ENCODE data around the gene MCC. TPM values are rescaled to one million over a fixed set of nuclear protein-coding genes. Genes with fewer than 3 reads are reported as not detected.

The MCC gene
- total RNA-seq, 1 experiment from 2014 or later: 7.6 TPM

DNA sequence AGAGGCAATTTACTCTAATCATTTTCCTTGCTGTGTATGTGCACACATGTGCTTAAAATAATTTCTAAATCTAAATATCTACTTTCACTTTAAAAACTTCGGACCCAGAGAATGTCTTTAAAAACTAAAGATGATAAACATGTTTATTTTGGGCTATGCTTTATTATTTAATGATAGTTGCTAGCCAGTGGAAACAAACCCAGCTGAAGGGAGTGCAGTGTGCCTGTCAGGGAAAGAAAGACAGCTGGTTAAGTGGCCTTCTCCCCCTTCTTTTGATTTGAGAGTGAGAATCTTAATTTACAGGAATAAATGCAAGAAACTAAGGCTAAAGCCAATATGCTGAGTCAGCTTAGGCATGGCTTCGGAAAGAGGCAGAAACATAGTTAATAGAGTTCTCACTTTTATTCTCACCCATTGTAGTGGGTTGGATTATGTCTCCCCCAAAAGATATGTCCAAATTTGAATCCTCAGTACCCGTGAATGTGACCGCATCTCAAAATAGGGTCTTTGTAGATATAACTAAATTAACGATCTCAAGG is 400.2 kb downstream of the MCC start:
- H3K4ac ChIP-seq (ENCODE audit: low read depth, low read length): no peak overlapping the region
- peaks cover 2% of the 10 kb centered on the region; the same call in 1 of the 2 replicates for H3K4me1 ChIP-seq (ENCODE audit: insufficient read depth, low read length)
- H3K9me3 Mint-ChIP-seq: no peaks in the 10 kb centered on the region
- 0 out of 4 replicates have a peak, but pooled peaks cover 2 to 3% of the 10 kb centered on the region in 2 experiments for H3K4me1 Mint-ChIP-seq
- H3K27me3 Mint-ChIP-seq (ENCODE audit: low read depth): peaks cover 13% of the 10 kb centered on the region
- H2BK15ac ChIP-seq (ENCODE audit: low read depth, low read length): no peak overlapping the region
- no peak overlapping the region for H2BK120ac ChIP-seq (ENCODE audit: low read depth, low read length, poor library complexity, severe bottlenecking)
- DNase-seq: no peak
- H4K20me1 ChIP-seq (ENCODE audit: control insufficient read depth, insufficient read depth, insufficient read length): no peaks in the 10 kb centered on the region
- TF ChIP-seq, protein P1, sequence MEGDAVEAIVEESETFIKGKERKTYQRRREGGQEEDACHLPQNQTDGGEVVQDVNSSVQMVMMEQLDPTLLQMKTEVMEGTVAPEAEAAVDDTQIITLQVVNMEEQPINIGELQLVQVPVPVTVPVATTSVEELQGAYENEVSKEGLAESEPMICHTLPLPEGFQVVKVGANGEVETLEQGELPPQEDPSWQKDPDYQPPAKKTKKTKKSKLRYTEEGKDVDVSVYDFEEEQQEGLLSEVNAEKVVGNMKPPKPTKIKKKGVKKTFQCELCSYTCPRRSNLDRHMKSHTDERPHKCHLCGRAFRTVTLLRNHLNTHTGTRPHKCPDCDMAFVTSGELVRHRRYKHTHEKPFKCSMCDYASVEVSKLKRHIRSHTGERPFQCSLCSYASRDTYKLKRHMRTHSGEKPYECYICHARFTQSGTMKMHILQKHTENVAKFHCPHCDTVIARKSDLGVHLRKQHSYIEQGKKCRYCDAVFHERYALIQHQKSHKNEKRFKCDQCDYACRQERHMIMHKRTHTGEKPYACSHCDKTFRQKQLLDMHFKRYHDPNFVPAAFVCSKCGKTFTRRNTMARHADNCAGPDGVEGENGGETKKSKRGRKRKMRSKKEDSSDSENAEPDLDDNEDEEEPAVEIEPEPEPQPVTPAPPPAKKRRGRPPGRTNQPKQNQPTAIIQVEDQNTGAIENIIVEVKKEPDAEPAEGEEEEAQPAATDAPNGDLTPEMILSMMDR (conservative IDR thresholded peaks at IDR 0.05): no peak
- no peak overlapping the region for H3K27ac ChIP-seq (ENCODE audit: insufficient read length, low read depth, low read length)
- no peak overlapping the region for H4K8ac ChIP-seq (replicated peaks; ENCODE audit: insufficient read length, low read depth, low read length)
- no peak overlapping the region for H3K56ac ChIP-seq (ENCODE audit: insufficient read length, low read depth, low read length)
- H2AFZ ChIP-seq (ENCODE audit: low read length): no peak overlapping the region
- no peaks in the 10 kb centered on the region for H3K9me3 ChIP-seq (ENCODE audit: control insufficient read depth, low read depth, low read length)
- no peak overlapping the region for H3K4me3 Mint-ChIP-seq
- no peaks in the 10 kb centered on the region for H3K79me2 ChIP-seq (ENCODE audit: insufficient read depth, low read length)
- H3K36me3 Mint-ChIP-seq (ENCODE audit: insufficient read depth in 1 of 3, low read depth in 3 of 3): peaks cover 0 to 11% (median 4%) of the 10 kb centered on the region in 3 experiments; a peak in 3 of 7 replicates
- no peak overlapping the region for H2BK5ac ChIP-seq (ENCODE audit: insufficient read length, low read length)
- no peak overlapping the region for H3K14ac ChIP-seq (ENCODE audit: insufficient read depth, low read length)
- H3K27me3 ChIP-seq (ENCODE audit: insufficient read depth, low read length): no peaks in the 10 kb centered on the region
- H2BK12ac ChIP-seq (ENCODE audit: insufficient read length, low read depth, low read length): no peak overlapping the region
- no peaks in the 10 kb centered on the region for H3K23me2 ChIP-seq (ENCODE audit: insufficient read length, low read depth, low read length, poor library complexity, severe bottlenecking)
- no peak overlapping the region for H4K91ac ChIP-seq (ENCODE audit: insufficient read length, low read depth, low read length)
- no CpG with 5 or more reads among the region's 5 CpGs for WGBS (ENCODE audit: extremely low coverage, insufficient read length, low lambda C conversion rate)
- no peak overlapping the region for H3T11ph ChIP-seq (ENCODE audit: low read length)
- no peak overlapping the region; a peak in 1 of 7 replicates for H3K27ac Mint-ChIP-seq
- no peak overlapping the region for H3K4me2 ChIP-seq (ENCODE audit: insufficient read depth, insufficient read length, low read length)
- H3K23ac ChIP-seq (ENCODE audit: insufficient read length, low read depth, low read length): no peak overlapping the region
- no peak overlapping the region for H4K5ac ChIP-seq (ENCODE audit: insufficient read length, low read depth, low read length)
- no peak overlapping the region for H3K18ac ChIP-seq (ENCODE audit: insufficient read length, low read depth, low read length)
- H2BK20ac ChIP-seq (ENCODE audit: low read depth, low read length, poor library complexity, severe bottlenecking): no peak overlapping the region
- H2AK5ac ChIP-seq (ENCODE audit: insufficient read length, low read length): no peak overlapping the region
- no peak overlapping the region for H3K9ac ChIP-seq (ENCODE audit: extremely low read depth, insufficient read length, low read length)
- H3K79me1 ChIP-seq (ENCODE audit: insufficient read depth, low read depth, low read length, poor library complexity, severe bottlenecking): no peaks in the 10 kb centered on the region

All from H9 (cell line).